GM12878 (cell line): Measurements from ENCODE around the gene KATNB1. TPM values are rescaled to one million over a fixed set of nuclear protein-coding genes. Genes with fewer than 3 reads are reported as not detected.

ENCODE experiments used
- ATAC-seq: fragments of 200-7000 bp; cut with Tn5 transposase; 3 replicates; pipeline ENCODE4 v1.9.1; 2020; ENCODE audit warnings: mild to moderate bottlenecking, moderate library complexity
- BruUV-seq: library from RNA; stranded (reverse); fragments of 400-500 nt; replicated peaks from 2 replicates; lab custom pipeline; 2021; lab: Mats Ljungman, UMichigan
- CTCF ChIA-PET: fragments of 300-600 bp; sonication (Branson Sonifier 250); formaldehyde crosslinking; extraction: SDS; loops from one replicate; lab custom pipeline; 2021; ENCODE audit warnings: inconsistent platforms; lab: Yijun Ruan, JAX
- POLR2A ChIA-PET: fragments of 350-600 bp; formaldehyde crosslinking; extraction: SDS; loops from one replicate; lab custom pipeline; 2021; ENCODE audit warnings: inconsistent platforms; lab: Charles Lee
- RAD21 ChIA-PET: fragments of 300-600 bp; sonication (Branson Sonifier 250); formaldehyde crosslinking; loops from one replicate; lab custom pipeline; 2023; ENCODE audit warnings: antibody characterized with exemption; ENCODE audit not compliant: unreplicated experiment; lab: Charles Lee
- SMC1A ChIA-PET: fragments of 300-600 bp; sonication (Branson Sonifier 250); formaldehyde crosslinking; loops from one replicate; lab custom pipeline; 2023; ENCODE audit not compliant: unreplicated experiment, uncharacterized antibody; lab: Charles Lee
- DNase-seq: peaks from one replicate; pipeline ENCODE4 v3.0.0-alpha.2; 2011; ENCODE audit warnings: low read depth, low spot score
- FAIRE-seq: peaks from 3 replicates; lab custom pipeline; 2011; peaks lifted over from hg19 to GRCh38; lab: Jason Lieb, UNC
- H2AFZ ChIP-seq: 2 replicates; pipeline ENCODE4 v1.6.0; 2011; ENCODE audit warnings: low read depth, low read length, control low read depth; ENCODE audit not compliant: control insufficient read depth
- H3K27ac ChIP-seq: 2 replicates; pipeline ENCODE4 v1.5.1; 2011; ENCODE audit warnings: control low read depth; ENCODE audit not compliant: control insufficient read depth, insufficient read depth
- H3K27me3 ChIP-seq, 2 experiments: replicated peaks in 1 of 2; 2 replicates each; pipeline versions ENCODE4 v1.6.0 to v1.6.1; 2011; ENCODE audit warnings: low read length in 1 of 2; ENCODE audit not compliant: control insufficient read depth in 2 of 2, insufficient read depth in 2 of 2
- H3K36me3 ChIP-seq, 2 experiments: 2 replicates each; pipeline ENCODE4 v1.5.1; 2011; ENCODE audit warnings: low read length in 1 of 2; ENCODE audit not compliant: control insufficient read depth in 2 of 2, insufficient read depth in 2 of 2
- H3K4me1 ChIP-seq: 2 replicates; pipeline ENCODE4 v1.6.1; 2011; ENCODE audit warnings: mild to moderate bottlenecking, low read length, moderate library complexity, mixed read lengths; ENCODE audit not compliant: control insufficient read depth, insufficient read depth
- H3K4me2 ChIP-seq: 2 replicates; pipeline ENCODE4 v1.6.0; 2011; ENCODE audit warnings: control low read depth; ENCODE audit not compliant: control insufficient read depth, insufficient read depth
- H3K4me3 ChIP-seq: fragments of 200-600 bp; sonication (generic); 2 replicates; pipeline ENCODE4 v1.5.1; 2016
- H3K79me2 ChIP-seq: 2 replicates; pipeline ENCODE4 v1.6.0; 2011; ENCODE audit warnings: low read length; ENCODE audit not compliant: control insufficient read depth, insufficient read depth
- H3K9ac ChIP-seq: 2 replicates; pipeline ENCODE4 v1.8.0; 2011; ENCODE audit warnings: low read length, control low read depth, mixed read lengths; ENCODE audit not compliant: control insufficient read depth, insufficient read depth
- H3K9me3 ChIP-seq: replicated peaks from 3 replicates; pipeline ENCODE4 v1.5.1; 2011; ENCODE audit warnings: mild to moderate bottlenecking, low read length; ENCODE audit not compliant: control insufficient read depth, insufficient read depth
- H4K20me1 ChIP-seq: 2 replicates; pipeline ENCODE4 v1.6.0; 2011; ENCODE audit not compliant: control insufficient read depth, insufficient read depth
- BHLHE40 ChIP-seq, 2 experiments: fragments of 450-650 bp in 1 of 2; IDR thresholded peaks; 2 replicates each; pipeline ENCODE4 v1.6.1; 2011 to 2017; ENCODE audit warnings: low read depth in 2 of 2, borderline replicate concordance in 1 of 2, improper control_type of control experiment in 1 of 2, low read length in 1 of 2, mild to moderate bottlenecking in 1 of 2
- CBFB ChIP-seq: IDR thresholded peaks from 2 replicates; pipeline ENCODE4 v1.6.1; 2016; ENCODE audit warnings: antibody characterized with exemption, low read depth
- EZH2 ChIP-seq: IDR thresholded peaks from 2 replicates; pipeline ENCODE4 v1.6.1; 2012; ENCODE audit warnings: low read depth, mild to moderate bottlenecking, control low read depth, inconsistent platforms, low read length, borderline replicate concordance; ENCODE audit not compliant: control insufficient read depth
- GATAD2B ChIP-seq: fragments of 450-650 bp; conservative IDR thresholded peaks from 2 replicates; pipeline ENCODE4 v1.6.1; 2017; ENCODE audit warnings: low read depth, mild to moderate bottlenecking, moderate library complexity
- IRF3 ChIP-seq: fragments of 450-650 bp; IDR thresholded peaks from 2 replicates; pipeline ENCODE4 v1.6.1; 2014; ENCODE audit warnings: mild to moderate bottlenecking
- MEF2B ChIP-seq: fragments of 450-650 bp; IDR thresholded peaks from 2 replicates; pipeline ENCODE4 v1.6.1; 2018; ENCODE audit warnings: mild to moderate bottlenecking, moderate library complexity; ENCODE audit not compliant: partially characterized antibody, poor library complexity, severe bottlenecking
- MTA2 ChIP-seq: fragments of 450-650 bp; IDR thresholded peaks from 2 replicates; pipeline ENCODE4 v1.6.1; 2016; ENCODE audit warnings: low read depth, mild to moderate bottlenecking, moderate library complexity
- NFYA ChIP-seq: IDR thresholded peaks from 2 replicates; pipeline ENCODE4 v1.6.1; 2011; ENCODE audit warnings: low read depth, mild to moderate bottlenecking, low read length, improper control_type of control experiment, borderline replicate concordance
- NR2C2 ChIP-seq: IDR thresholded peaks from 2 replicates; pipeline ENCODE4 v1.6.1; 2011; ENCODE audit warnings: borderline replicate concordance, low read depth; ENCODE audit not compliant: control insufficient read depth, insufficient read length
- PML ChIP-seq: IDR thresholded peaks from 2 replicates; pipeline ENCODE4 v1.6.1; 2012; ENCODE audit warnings: low read length, inconsistent platforms
- RFX5 ChIP-seq: IDR thresholded peaks from 2 replicates; pipeline ENCODE4 v1.6.1; 2011; ENCODE audit warnings: low read depth, low read length, improper control_type of control experiment
- SP1 ChIP-seq: IDR thresholded peaks from one replicate; pipeline ENCODE4 v1.6.1; 2011; ENCODE audit warnings: low read depth, low read length
- SUZ12 ChIP-seq: fragments of 200-600 bp; sonication (generic); IDR thresholded peaks from one replicate; pipeline ENCODE4 v1.6.1; 2018; ENCODE audit warnings: antibody characterized with exemption, mild to moderate bottlenecking; ENCODE audit not compliant: unreplicated experiment
- TAF1 ChIP-seq: IDR thresholded peaks from 2 replicates; pipeline ENCODE4 v1.6.1; 2011; ENCODE audit warnings: mild to moderate bottlenecking, low read depth, low read length, borderline replicate concordance
- whole genome bisulfite sequencing: methylation state at CpG from one replicate; pipeline ENCODE4 v1.1.6; 2016; ENCODE audit warnings: low lambda C conversion rate; ENCODE audit not compliant: insufficient replicate concordance, insufficient coverage; ENCODE audit errors: missing lambda C conversion rate; 5-methylcytosine and 5-hydroxymethylcytosine counted together
- in situ Hi-C: fragments of 300-500 bp; cut with MboI; formaldehyde crosslinking; loops from 9 replicates; pipeline ENCODE4 v1.14.3; 2018; ENCODE audit warnings: mixed read lengths
- intact Hi-C: fragments of 100-400 bp; cut with micrococcal nuclease; formaldehyde crosslinking; loops from one replicate; pipeline ENCODE4 v1.14.2; 2022; ENCODE audit not compliant: unreplicated experiment
- polyA plus RNA-seq, 11 experiments: library from polyadenylated mRNA; depleted of rRNA in 4 of 11; unstranded in 6 of 11; stranded (reverse) in 5 of 11; fragments of >200 nt; fragmentation: Nextera tagmentation in 4 of 11; fragmentation: Illumina TruSeq in 1 of 11; extraction: Ambion mirVana in 4 of 11; extraction: Trizol in 1 of 11; gene quantifications; 1 replicate in 1 of 11; 2 replicates in 10 of 11; pipeline versions ENCODE4 v1.2.1 to v1.2.3, GENCODE V29; 2011 to 2016; ENCODE audit warnings: inconsistent platforms in 2 of 11, missing spikeins in 2 of 11, low read depth in 1 of 11
- total RNA-seq, 4 experiments: library from RNA; depleted of rRNA in 3 of 4; stranded (reverse); fragments of >200 nt in 3 of 4; fragmentation: Illumina TruSeq in 1 of 4; extraction: Trizol in 1 of 4; gene quantifications; 2 replicates each; pipeline versions ENCODE4 v1.2.1 to v1.2.3, GENCODE V29; 2013 to 2021
- TF ChIP-seq, protein P1 (sequence below): fragments of 450-650 bp; IDR thresholded peaks from 2 replicates; pipeline ENCODE4 v1.6.1; 2017; ENCODE audit warnings: mild to moderate bottlenecking, moderate library complexity
- TF ChIP-seq, protein P2 (sequence below): fragments of 450-650 bp; formaldehyde crosslinking; IDR thresholded peaks from 2 replicates; pipeline ENCODE4 v1.5.0; 2022; ENCODE audit warnings: mild to moderate bottlenecking, missing genetic modification characterization

The KATNB1 gene
- total and polyA plus RNA-seq, 10 of the 15 experiments (the other 5 are each of a cell fraction or from before 2014, with no cell fraction given) = 0.71 to 46.5 (median 19.5) TPM

- ChIA-PET RAD21 (no interaction called here), CTCF (no interaction called here), SMC1A (no interaction called here), POLR2A (no interaction called here)
- Histone ChIP-seq H4K20me1 (no peaks in the 10 kb centered on the region), H3K79me2 (no peaks in the 10 kb centered on the region), H3K4me1 (no peaks in the 10 kb centered on the region), H3K9me3 (no peaks in the 10 kb centered on the region), H3K9ac (no peak overlapping the region), H3K4me3 (no peak overlapping the region), H3K27me3 (no peaks in the 10 kb centered on the region), H2AFZ (no peak overlapping the region), H3K36me3 (no peaks in the 10 kb centered on the region), H3K4me2 (no peak overlapping the region), H3K27ac (no peak overlapping the region)
- no TSS peak for BruUV-seq
- DNase-seq (no peak), ATAC-seq (no peak), FAIRE-seq (no peak)
- in situ Hi-C loops = no loop called here
- intact Hi-C loops = no loop called here
- 79% methylated on average over 13 of the region's 14 CpGs for WGBS
- TF ChIP-seq IRF3 (no peak), TAF1 (no peak), MTA2 (no peak), RFX5 (no peak), PML (no peak), SP1 (no peak), EZH2 (no peak), MEF2B (no peak), BHLHE40 (IDR thresholded peaks at IDR 0.05; ENCODE audit: borderline replicate concordance in 1 of 2, low read depth in 2 of 2, low read length in 1 of 2) (no peak), NR2C2 (no peak), CBFB (no peak), SUZ12 (no peak), NFYA (no peak), GATAD2B (no peak)
- TF ChIP-seq, protein P1, sequence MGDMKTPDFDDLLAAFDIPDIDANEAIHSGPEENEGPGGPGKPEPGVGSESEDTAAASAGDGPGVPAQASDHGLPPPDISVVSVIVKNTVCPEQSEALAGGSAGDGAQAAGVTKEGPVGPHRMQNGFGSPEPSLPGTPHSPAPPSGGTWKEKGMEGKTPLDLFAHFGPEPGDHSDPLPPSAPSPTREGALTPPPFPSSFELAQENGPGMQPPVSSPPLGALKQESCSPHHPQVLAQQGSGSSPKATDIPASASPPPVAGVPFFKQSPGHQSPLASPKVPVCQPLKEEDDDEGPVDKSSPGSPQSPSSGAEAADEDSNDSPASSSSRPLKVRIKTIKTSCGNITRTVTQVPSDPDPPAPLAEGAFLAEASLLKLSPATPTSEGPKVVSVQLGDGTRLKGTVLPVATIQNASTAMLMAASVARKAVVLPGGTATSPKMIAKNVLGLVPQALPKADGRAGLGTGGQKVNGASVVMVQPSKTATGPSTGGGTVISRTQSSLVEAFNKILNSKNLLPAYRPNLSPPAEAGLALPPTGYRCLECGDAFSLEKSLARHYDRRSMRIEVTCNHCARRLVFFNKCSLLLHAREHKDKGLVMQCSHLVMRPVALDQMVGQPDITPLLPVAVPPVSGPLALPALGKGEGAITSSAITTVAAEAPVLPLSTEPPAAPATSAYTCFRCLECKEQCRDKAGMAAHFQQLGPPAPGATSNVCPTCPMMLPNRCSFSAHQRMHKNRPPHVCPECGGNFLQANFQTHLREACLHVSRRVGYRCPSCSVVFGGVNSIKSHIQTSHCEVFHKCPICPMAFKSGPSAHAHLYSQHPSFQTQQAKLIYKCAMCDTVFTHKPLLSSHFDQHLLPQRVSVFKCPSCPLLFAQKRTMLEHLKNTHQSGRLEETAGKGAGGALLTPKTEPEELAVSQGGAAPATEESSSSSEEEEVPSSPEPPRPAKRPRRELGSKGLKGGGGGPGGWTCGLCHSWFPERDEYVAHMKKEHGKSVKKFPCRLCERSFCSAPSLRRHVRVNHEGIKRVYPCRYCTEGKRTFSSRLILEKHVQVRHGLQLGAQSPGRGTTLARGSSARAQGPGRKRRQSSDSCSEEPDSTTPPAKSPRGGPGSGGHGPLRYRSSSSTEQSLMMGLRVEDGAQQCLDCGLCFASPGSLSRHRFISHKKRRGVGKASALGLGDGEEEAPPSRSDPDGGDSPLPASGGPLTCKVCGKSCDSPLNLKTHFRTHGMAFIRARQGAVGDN = no peak
- TF ChIP-seq, protein P2, sequence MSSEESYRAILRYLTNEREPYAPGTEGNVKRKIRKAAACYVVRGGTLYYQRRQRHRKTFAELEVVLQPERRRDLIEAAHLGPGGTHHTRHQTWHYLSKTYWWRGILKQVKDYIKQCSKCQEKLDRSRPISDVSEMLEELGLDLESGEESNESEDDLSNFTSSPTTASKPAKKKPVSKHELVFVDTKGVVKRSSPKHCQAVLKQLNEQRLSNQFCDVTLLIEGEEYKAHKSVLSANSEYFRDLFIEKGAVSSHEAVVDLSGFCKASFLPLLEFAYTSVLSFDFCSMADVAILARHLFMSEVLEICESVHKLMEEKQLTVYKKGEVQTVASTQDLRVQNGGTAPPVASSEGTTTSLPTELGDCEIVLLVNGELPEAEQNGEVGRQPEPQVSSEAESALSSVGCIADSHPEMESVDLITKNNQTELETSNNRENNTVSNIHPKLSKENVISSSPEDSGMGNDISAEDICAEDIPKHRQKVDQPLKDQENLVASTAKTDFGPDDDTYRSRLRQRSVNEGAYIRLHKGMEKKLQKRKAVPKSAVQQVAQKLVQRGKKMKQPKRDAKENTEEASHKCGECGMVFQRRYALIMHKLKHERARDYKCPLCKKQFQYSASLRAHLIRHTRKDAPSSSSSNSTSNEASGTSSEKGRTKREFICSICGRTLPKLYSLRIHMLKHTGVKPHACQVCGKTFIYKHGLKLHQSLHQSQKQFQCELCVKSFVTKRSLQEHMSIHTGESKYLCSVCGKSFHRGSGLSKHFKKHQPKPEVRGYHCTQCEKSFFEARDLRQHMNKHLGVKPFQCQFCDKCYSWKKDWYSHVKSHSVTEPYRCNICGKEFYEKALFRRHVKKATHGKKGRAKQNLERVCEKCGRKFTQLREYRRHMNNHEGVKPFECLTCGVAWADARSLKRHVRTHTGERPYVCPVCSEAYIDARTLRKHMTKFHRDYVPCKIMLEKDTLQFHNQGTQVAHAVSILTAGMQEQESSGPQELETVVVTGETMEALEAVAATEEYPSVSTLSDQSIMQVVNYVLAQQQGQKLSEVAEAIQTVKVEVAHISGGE (CRISPR knock-in tag) = no peak
Measured at GRCh38 chr16:57763285-57764005, 27.9 kb downstream of the KATNB1 start.
